MCF 10A (cell line): Measurements from ENCODE around the gene RNF144B. TPM values are rescaled to one million over a fixed set of nuclear protein-coding genes. Genes with fewer than 3 reads are reported as not detected.

ENCODE experiments used
- BruUV-seq: library from RNA; stranded (reverse); fragments of 400-500 nt; replicated peaks from 2 replicates; lab custom pipeline; 2021; lab: Mats Ljungman, UMichigan
- CTCF ChIA-PET: fragments of 300-600 bp; sonication (Branson Sonifier 250); formaldehyde crosslinking; extraction: SDS; loops from one replicate; lab custom pipeline; 2021; ENCODE audit warnings: antibody characterized with exemption, inconsistent platforms; lab: Yijun Ruan, JAX
- POLR2A ChIA-PET: fragments of 300-600, 350-650 bp; sonication (Branson Sonifier 250); formaldehyde crosslinking; extraction: SDS; loops from one replicate; lab custom pipeline; 2020; ENCODE audit warnings: antibody characterized with exemption, inconsistent platforms; lab: Yijun Ruan, JAX
- DNase-seq: peaks from one replicate; pipeline ENCODE4 v3.0.0-alpha.2; 2018; ENCODE audit not compliant: unreplicated experiment
- H3K27ac Mint-ChIP-seq: one replicate; pipeline ENCODE4 v1.8.0; 2022; ENCODE audit warnings: mild to moderate bottlenecking, low read depth, mixed read lengths; ENCODE audit not compliant: unreplicated experiment
- H3K27me3 Mint-ChIP-seq: one replicate; pipeline ENCODE4 v1.8.0; 2022; ENCODE audit warnings: mixed read lengths; ENCODE audit not compliant: insufficient read depth, unreplicated experiment
- H3K36me3 Mint-ChIP-seq: one replicate; pipeline ENCODE4 v1.8.0; 2022; ENCODE audit warnings: mild to moderate bottlenecking, moderate library complexity, mixed read lengths; ENCODE audit not compliant: insufficient read depth, unreplicated experiment
- H3K4me1 Mint-ChIP-seq: one replicate; pipeline ENCODE4 v1.8.0; 2022; ENCODE audit warnings: mixed read lengths; ENCODE audit not compliant: insufficient read depth, unreplicated experiment
- H3K4me3 Mint-ChIP-seq: one replicate; pipeline ENCODE4 v1.8.0; 2022; ENCODE audit warnings: mild to moderate bottlenecking, moderate library complexity, mixed read lengths; ENCODE audit not compliant: unreplicated experiment
- H3K9me3 Mint-ChIP-seq: one replicate; pipeline ENCODE4 v1.8.0; 2022; ENCODE audit warnings: mixed read lengths; ENCODE audit not compliant: unreplicated experiment
- intact Hi-C: fragments of 100-400 bp; cut with micrococcal nuclease; formaldehyde crosslinking; loops from 2 replicates; pipeline ENCODE4 v1.14.1; 2022
- total RNA-seq: library from RNA; stranded (reverse); gene quantifications from 2 replicates; pipeline ENCODE4 v1.2.3, GENCODE V29; 2022
- TF ChIP-seq, protein P1 (sequence below): fragments of 200-600 bp; IDR thresholded peaks from one replicate; pipeline ENCODE4 v1.8.0; 2022; ENCODE audit warnings: antibody characterized with exemption, mild to moderate bottlenecking; ENCODE audit not compliant: unreplicated experiment

The RNF144B gene
- total RNA-seq, 1 experiment from 2014 or later: 57.9 TPM

DNA sequence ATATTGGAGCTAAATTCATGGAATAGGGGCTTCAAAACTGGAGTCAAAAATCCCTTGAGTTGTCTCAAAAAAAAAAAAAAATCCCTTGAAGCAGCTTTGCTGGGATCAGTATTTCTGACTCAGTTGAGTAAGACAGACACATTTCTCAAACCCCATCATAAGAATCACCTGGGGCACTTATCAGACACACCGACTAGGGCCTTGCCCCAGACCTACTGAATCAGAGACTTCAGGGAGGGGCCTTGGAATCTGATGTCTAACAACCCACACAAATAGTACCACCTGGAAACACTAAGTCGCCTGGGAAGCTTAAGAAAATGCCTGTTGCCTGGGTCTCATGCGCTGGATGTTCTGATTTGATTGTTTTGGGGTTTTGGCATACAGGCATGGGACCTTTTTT is 44.9 kb upstream of the RNF144B start:
- TF ChIP-seq, protein P1, sequence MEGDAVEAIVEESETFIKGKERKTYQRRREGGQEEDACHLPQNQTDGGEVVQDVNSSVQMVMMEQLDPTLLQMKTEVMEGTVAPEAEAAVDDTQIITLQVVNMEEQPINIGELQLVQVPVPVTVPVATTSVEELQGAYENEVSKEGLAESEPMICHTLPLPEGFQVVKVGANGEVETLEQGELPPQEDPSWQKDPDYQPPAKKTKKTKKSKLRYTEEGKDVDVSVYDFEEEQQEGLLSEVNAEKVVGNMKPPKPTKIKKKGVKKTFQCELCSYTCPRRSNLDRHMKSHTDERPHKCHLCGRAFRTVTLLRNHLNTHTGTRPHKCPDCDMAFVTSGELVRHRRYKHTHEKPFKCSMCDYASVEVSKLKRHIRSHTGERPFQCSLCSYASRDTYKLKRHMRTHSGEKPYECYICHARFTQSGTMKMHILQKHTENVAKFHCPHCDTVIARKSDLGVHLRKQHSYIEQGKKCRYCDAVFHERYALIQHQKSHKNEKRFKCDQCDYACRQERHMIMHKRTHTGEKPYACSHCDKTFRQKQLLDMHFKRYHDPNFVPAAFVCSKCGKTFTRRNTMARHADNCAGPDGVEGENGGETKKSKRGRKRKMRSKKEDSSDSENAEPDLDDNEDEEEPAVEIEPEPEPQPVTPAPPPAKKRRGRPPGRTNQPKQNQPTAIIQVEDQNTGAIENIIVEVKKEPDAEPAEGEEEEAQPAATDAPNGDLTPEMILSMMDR: no peak
- no TSS peak for BruUV-seq
- H3K4me1 Mint-ChIP-seq: peaks cover 25% of the 10 kb centered on the region
- no peak overlapping the region for H3K4me3 Mint-ChIP-seq
- H3K9me3 Mint-ChIP-seq: no peaks in the 10 kb centered on the region
- H3K27me3 Mint-ChIP-seq: no peaks in the 10 kb centered on the region
- POLR2A ChIA-PET: interaction anchor here (0.6 to 5.6 kb wide), 13 partner anchors 9 to 161 kb away, joined by 3 to 159 read pairs (median 4); partner anchors contain the start of gene RNF144B
- CTCF ChIA-PET: interaction anchor here (0.8 to 3.0 kb wide), 5 partner anchors 10 to 161 kb away, joined by 3 to 13 read pairs (median 7); partner anchors contain the start of gene RNF144B
- peak; percentile 72 for DNase-seq
- H3K36me3 Mint-ChIP-seq: no peaks in the 10 kb centered on the region
- intact Hi-C loops: loop anchor here (2.0 to 5.0 kb wide), 3 partner anchors 45 to 160 kb away; partner anchors contain the start of gene RNF144B
- H3K27ac Mint-ChIP-seq: peak overlapping the region; percentile 83

DNA sequence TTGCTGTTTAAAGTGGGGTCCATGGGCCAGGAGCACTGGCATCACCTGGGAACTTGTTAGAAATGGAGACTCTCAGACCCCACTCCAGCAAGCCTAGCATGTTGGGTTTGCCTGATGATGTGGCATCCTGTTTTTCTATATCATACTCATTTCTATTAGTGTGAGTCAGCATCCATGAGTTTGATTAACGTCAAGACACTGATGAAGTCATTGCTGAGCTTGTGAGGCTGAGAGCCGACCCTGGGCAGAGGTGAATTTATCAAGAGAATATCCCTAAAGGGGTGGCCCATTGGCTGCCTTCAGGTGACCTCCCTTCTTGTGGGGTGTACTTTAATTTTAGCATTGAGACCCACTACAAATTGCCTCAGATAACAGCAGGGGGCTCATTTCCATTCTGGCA is 43.4 kb upstream of the RNF144B start:
- BruUV-seq: no TSS peak
- H3K9me3 Mint-ChIP-seq: no peaks in the 10 kb centered on the region
- CTCF ChIA-PET: interaction anchor here (0.6 to 3.0 kb wide), 6 partner anchors 17 to 161 kb away, joined by 3 to 13 read pairs (median 4); partner anchors contain the start of gene RNF144B
- H3K27me3 Mint-ChIP-seq: no peaks in the 10 kb centered on the region
- TF ChIP-seq, protein P1: no peak
- POLR2A ChIA-PET: interaction anchor here (0.6 to 5.6 kb wide), 9 partner anchors 19 to 1386 kb away, joined by 3 to 159 read pairs (median 6); partner anchors contain the start of gene RNF144B
- H3K27ac Mint-ChIP-seq: peak overlapping the region; percentile 83
- H3K4me1 Mint-ChIP-seq: peaks cover 32% of the 10 kb centered on the region
- intact Hi-C loops: loop anchor here (2.0 to 5.0 kb wide), 3 partner anchors 43 to 159 kb away; partner anchors contain the start of gene RNF144B
- DNase-seq: peak; percentile 47
- no peak overlapping the region for H3K4me3 Mint-ChIP-seq
- H3K36me3 Mint-ChIP-seq: no peaks in the 10 kb centered on the region

DNA sequence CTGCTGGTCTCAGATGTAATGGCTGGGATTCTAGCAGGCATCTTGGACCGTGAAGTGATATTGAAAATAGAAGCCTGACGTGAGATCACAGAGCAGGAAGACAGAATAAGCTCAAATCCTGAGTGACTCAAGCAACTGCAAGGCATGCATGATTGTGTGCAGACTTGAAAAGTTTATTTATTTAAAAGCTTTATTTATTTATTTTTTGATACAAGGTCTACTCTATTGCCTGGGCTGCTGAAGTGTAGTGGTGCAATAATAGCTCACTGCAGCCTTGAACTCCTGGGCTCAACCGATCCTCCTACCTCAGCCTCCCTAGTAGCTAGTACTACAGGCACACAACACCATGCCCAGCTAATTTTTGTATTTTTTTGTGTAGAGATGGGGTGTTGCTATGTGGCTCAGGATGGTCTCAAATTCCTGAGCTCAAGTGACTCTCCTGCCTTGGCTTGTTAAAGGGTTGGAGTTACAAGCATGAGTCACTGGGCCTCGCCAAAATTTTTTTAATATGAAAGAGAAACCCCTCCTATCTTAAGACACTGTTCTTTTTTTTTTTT is 40.1 kb upstream of the RNF144B start:
- Mint-ChIP-seq H3K4me1 (peaks cover 41% of the 10 kb centered on the region), H3K27ac (peak overlapping the region; percentile 89), H3K36me3 (no peaks in the 10 kb centered on the region), H3K27me3 (no peaks in the 10 kb centered on the region), H3K9me3 (no peaks in the 10 kb centered on the region), H3K4me3 (peak overlapping the region; percentile 59)
- CTCF ChIA-PET: interaction anchor here (0.6 to 2.4 kb wide), 11 partner anchors 10 to 269 kb away, joined by 3 to 19 read pairs (median 4); partner anchors contain the start of gene RNF144B
- intact Hi-C loops: loop anchor here (1.0 kb wide), 1 partner anchor 40 kb away; the partner anchor contains the start of gene RNF144B
- TF ChIP-seq, protein P1: no peak
- DNase-seq: peak; percentile 76
- BruUV-seq: no TSS peak
- POLR2A ChIA-PET: interaction anchor here (0.6 to 3.2 kb wide), 15 partner anchors 10 to 354 kb away, joined by 3 to 96 read pairs (median 4); partner anchors contain the start of genes RNF144B and TPMT

DNA sequence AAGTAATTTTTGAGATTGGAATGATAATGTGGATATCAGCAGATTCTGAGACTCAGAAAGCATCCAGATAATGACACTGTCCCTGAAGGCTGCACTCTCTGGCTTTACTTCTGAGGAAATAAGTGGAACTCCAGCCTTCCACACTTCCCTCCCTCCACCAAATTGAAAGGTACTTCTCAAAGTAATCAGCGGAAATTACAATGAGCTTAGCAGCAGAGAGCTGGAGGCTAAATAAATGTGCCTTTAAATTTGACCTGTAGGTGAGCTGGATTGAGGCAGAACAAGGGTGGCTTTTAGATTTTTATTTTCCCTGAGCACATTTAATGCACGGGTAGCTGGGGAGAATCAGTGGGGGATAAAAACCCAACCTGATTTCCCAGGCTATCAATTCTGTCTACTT is 39.3 kb upstream of the RNF144B start:
- Mint-ChIP-seq H3K4me1 (peaks cover 39% of the 10 kb centered on the region), H3K27me3 (no peaks in the 10 kb centered on the region), H3K27ac (peak overlapping the region; percentile 89), H3K4me3 (peak overlapping the region; percentile 59), H3K36me3 (no peaks in the 10 kb centered on the region), H3K9me3 (no peaks in the 10 kb centered on the region)
- DNase-seq: no peak
- TF ChIP-seq, protein P1: no peak
- TSS peak; percentile 61 for BruUV-seq
- intact Hi-C loops: loop anchor here (1.0 kb wide), 1 partner anchor 39 kb away; the partner anchor contains the start of gene RNF144B
- ChIA-PET CTCF (interaction anchor here (0.9 to 2.4 kb wide), 4 partner anchors 17 to 156 kb away, joined by 3 to 19 read pairs (median 6); partner anchors contain the start of gene RNF144B), POLR2A (interaction anchor here (0.9 to 3.2 kb wide), 10 partner anchors 13 to 194 kb away, joined by 3 to 96 read pairs (median 4); partner anchors contain the start of genes RNF144B and TPMT)
